GM18517 (cell line): ENCODE data around the gene FAM13C.
"Not testable (repeated sequence)": the region's sequence is repeated elsewhere in the genome, so short reads cannot be mapped to it uniquely, and the experiment has no call there.

Source experiments
- ATAC-seq: cut with Tn5 transposase; IDR thresholded peaks from one replicate; pipeline ENCODE4 v1.9.1; 2021; ENCODE audit warnings: mild to moderate bottlenecking, moderate library complexity; ENCODE audit not compliant: unreplicated experiment

FAM13C gene

DNA sequence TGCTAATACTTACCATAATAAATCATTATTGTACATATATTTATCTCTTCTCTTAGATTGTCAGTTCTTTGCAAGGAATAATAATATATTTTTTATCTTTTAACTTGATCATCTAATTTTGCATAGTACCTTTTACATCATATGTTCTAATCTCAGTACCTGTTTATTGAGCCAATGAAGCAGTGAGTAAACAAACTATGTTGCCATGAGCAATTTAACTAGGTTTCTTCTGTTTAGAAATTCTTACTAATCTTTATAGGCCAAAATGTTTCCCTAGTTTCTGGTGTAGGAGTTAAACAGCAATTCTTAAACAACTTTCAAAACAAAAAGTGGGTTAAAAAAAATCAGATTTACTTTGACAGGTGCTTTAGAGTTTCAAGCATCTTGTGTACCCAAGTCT, 124.6 kb downstream of the FAM13C start:
- ATAC-seq: no peak

- ATAC-seq: no peak
These were observed 126.2 kb downstream of the FAM13C start for GRCh38 chr10:59236064-59236697.

- ATAC-seq: no peak
These were observed 127.4 kb downstream of the FAM13C start for GRCh38 chr10:59234816-59235429.

GRCh38 chr10:59234194-59234593, 128.2 kb downstream of the FAM13C start:
- no peak for ATAC-seq

DNA sequence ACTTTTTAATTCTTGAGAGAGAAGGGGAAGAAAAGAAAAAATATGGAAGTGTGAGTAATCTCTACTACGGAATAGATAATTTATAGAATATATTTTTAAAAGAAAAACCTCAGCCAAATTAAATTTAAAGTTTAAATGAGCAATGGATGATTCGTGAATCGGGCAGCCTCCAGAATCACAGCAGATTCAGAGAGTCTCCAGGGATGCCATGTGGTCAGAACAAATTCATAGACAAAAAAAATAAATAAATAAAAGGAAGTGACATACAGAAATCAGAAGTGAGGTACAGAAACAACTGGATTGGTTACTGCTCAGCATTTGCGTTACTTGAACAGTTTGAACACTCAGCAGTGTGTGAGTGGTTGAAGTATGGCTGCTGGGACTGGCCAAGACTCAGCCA, 132.9 kb downstream of the FAM13C start:
- no peak for ATAC-seq

GRCh38 chr10:59227136-59227673, 135.1 kb downstream of the FAM13C start:
- ATAC-seq: no peak

DNA sequence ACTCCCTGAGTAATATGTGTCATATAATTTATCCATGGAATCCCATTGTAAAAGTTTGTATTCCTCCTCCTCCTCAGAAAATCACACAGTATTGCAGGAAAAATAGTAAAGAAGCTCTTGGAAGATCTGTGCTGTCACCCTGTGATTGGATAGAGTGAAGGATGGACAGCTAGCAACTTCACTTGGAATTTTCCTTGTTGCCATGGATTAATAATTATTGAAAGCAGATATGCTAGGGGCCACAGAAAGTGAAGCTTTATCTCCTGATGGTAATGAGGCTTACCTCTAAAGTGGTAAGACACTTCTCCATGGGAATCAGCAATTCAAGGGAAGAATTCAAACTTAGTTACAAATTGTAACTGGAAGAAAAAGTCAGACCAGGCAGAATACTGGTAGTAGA, 137.1 kb downstream of the FAM13C start:
- no peak for ATAC-seq

DNA sequence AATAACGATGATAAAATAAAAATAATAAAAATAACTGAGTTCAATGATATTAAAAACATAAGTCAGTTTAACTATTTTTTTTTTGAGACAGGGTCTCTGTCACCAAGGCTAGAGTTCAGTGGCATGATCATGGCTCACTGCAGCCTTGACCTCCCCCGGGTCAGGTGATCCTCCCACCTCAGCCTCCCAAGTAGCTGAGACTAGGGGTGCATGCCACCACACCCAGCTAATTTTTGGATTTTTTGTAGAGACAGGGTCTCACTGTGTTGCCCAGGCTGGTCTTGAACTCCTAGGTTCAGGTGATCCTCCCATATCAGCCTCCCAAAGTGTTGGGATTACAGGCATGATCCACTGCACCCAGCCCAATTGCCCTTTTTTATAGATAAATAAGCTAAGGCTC, 138.8 kb downstream of the FAM13C start:
- not testable (repeated sequence) for ATAC-seq

DNA sequence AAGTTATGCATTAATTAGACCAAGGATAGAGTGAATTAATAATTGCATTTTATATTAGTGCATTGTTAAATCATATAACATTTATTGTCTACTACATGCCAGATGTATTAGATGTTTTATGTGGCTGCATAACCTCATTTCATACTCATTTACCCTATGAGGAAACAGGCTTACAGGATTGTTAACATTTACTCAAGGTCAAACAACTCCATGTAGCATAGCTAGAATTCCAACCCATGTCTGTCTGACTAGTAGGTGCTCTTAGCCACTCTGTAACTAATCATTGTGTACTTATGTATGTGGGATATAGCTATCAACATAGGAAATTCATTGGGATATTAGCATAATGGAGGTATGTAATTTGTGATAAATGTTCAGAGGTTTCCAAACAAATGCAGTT, 139.6 kb downstream of the FAM13C start:
- ATAC-seq: no peak

GRCh38 chr10:59216178-59216869, 146.0 kb downstream of the FAM13C start:
- no peak for ATAC-seq

DNA sequence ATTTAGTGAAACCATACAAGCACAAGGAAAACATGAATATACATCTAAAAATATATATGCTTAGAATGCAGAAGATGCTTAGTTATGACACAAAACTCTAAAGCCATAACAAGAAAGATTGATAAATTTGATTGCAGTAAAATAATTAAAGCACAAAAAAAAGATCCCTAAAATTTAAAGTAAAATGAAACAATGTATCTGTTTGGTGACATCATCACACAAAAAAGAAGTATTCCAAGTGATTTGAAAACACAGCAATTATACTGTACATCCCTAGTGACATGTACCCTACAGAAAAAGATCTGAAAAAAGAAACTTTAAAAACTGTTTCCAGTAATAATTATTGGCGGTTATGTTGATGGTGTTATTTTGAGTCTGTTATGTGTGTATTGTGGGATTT, 148.2 kb downstream of the FAM13C start:
- no peak for ATAC-seq

DNA sequence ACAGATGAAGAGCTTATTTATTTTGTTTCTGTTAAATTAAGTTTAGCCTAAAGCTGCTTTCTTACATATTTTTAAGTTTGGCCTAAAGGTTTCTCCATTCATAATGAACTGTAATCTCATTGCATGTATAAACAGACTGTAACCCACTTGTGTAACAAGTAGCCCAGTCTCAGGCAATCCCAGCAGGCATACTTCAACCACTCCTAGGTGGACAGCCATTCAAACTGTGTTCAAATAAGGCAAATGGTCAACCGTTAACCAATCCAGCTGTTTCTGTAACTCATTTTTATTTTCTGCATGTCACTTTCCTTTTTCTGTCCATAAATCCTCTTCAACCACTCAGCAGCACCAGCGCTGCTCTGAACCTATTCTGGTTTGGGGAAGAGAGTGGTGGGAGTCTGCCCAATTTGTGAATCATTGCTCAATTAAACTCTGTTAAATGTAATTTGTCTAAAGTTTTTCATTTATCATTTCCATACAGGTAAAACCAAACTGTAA, 150.0 kb downstream of the FAM13C start:
- ATAC-seq: no peak

GRCh38 chr10:59206204-59206720, 156.1 kb downstream of the FAM13C start:
- no peak for ATAC-seq
